GM10248 (cell line): Measurements from ENCODE around the gene CRYBA2.
A peak's percentile ranks its signal among the peaks of the same experiment; 100 is the strongest.

Experiments used
- CTCF ChIA-PET: fragments of 300-600 bp; sonication (Branson Sonifier 250); formaldehyde crosslinking; extraction: SDS; loops from one replicate; lab custom pipeline; 2021; ENCODE audit warnings: antibody characterized with exemption; lab: Yijun Ruan, JAX
- POLR2A ChIA-PET: fragments of 350-650 bp; sonication (Branson Sonifier 250); formaldehyde crosslinking; extraction: SDS; loops from one replicate; lab custom pipeline; 2020; ENCODE audit warnings: antibody characterized with exemption; lab: Yijun Ruan, JAX
- DNase-seq: peaks from one replicate; pipeline ENCODE4 v3.0.0; 2012; ENCODE audit errors: extremely low spot score
- TF ChIP-seq, protein P1 (sequence below): IDR thresholded peaks from 2 replicates; pipeline ENCODE4 v1.5.1; 2012; ENCODE audit warnings: mild to moderate bottlenecking, low read depth; ENCODE audit errors: extremely low read depth, missing control alignments, control extremely low read depth

The CRYBA2 gene

DNA sequence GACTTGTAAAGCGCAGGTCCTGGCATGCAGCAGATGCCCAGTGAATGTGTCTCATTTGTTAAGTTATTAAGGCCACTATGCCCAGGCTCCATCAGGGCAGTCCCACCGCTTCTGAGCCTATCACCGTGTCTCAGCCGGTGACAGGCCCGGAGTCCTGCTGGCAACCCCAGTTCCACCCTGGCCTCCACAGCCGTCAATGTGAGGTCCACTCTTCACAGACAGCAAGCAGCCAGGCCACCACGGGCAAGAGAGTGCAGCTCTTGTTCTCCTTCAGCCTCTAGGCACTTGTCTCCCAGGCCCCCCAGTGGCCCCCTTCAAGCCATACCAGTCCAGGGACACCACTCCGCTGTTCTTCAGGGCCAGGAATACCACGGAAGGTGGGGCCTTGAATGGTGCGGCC, 25.5 kb upstream of the CRYBA2 start:
- TF ChIP-seq, protein P1, sequence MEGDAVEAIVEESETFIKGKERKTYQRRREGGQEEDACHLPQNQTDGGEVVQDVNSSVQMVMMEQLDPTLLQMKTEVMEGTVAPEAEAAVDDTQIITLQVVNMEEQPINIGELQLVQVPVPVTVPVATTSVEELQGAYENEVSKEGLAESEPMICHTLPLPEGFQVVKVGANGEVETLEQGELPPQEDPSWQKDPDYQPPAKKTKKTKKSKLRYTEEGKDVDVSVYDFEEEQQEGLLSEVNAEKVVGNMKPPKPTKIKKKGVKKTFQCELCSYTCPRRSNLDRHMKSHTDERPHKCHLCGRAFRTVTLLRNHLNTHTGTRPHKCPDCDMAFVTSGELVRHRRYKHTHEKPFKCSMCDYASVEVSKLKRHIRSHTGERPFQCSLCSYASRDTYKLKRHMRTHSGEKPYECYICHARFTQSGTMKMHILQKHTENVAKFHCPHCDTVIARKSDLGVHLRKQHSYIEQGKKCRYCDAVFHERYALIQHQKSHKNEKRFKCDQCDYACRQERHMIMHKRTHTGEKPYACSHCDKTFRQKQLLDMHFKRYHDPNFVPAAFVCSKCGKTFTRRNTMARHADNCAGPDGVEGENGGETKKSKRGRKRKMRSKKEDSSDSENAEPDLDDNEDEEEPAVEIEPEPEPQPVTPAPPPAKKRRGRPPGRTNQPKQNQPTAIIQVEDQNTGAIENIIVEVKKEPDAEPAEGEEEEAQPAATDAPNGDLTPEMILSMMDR: no peak
- CTCF ChIA-PET: interaction anchor here (1.1 to 4.9 kb wide), 3 partner anchors 11 to 101 kb away, joined by 4 to 21 read pairs (median 6); no protein-coding TSS in a partner anchor
- no peak for DNase-seq
- POLR2A ChIA-PET: no interaction called here

DNA sequence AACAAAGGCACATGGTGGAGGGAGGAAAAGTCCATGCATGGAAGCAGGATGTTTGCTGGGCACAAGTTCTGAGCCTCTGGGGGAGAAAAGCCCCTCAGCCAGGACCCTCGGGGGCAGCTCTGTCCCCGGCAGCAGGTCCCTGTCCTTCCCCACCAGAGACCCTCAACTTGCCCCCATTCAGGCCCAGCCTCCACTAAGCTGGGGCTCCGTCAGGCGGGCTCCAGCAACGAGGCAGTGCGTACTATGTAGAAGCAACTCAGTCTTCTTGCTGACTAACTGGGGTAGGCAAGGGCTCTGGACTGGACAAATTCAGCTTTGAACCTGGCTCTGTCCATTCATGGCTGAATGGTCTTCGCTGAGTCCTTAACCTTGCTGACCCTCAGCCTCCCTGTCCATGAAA, 25.1 kb upstream of the CRYBA2 start:
- ChIA-PET CTCF (interaction anchor here (1.6 to 4.9 kb wide), 4 partner anchors 9 to 22 kb away, joined by 4 to 21 read pairs (median 6); no protein-coding TSS in a partner anchor), POLR2A (no interaction called here)
- TF ChIP-seq, protein P1: no peak
- no peak for DNase-seq

DNA sequence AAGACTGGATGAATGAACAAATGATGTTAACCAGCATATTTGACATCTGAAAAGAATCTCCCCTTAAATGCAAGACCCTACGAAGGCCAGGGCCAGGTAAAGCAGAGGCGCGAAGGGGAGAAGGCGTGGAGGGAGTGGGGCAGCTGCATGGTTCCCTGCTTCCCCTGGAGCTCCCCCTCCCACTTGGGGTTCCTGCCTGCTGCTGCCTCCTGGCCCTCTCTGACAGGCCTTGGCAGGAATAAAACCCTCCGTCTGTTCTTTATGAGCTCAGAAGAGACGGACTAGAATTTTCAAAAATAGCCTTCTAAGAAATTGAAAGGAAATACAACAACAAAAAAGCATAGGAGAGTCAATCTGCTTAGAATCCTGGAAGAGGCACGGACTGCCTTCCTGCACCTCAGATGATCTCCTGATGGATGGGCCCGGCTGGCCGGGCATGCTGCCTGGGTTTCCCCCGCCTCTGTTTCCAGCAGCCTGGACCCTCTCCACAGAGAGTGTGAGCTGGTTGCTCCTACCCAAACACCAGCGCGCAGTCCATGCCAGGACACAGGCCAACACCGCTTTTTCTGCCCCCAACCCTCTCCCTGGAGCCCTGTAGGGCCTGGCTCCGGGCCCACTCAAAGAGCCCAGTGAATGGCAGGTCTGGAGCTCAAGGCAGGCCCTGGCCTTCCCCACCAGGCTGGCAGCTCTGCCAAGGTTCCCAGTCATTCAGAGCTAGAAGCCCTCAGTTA, 24.1 kb upstream of the CRYBA2 start:
- TF ChIP-seq, protein P1: no peak
- ChIA-PET POLR2A (no interaction called here), CTCF (interaction anchor here (1.5 to 4.9 kb wide), 7 partner anchors 10 to 137 kb away, joined by 3 to 21 read pairs (median 5); no protein-coding TSS in a partner anchor)
- no peak for DNase-seq

DNA sequence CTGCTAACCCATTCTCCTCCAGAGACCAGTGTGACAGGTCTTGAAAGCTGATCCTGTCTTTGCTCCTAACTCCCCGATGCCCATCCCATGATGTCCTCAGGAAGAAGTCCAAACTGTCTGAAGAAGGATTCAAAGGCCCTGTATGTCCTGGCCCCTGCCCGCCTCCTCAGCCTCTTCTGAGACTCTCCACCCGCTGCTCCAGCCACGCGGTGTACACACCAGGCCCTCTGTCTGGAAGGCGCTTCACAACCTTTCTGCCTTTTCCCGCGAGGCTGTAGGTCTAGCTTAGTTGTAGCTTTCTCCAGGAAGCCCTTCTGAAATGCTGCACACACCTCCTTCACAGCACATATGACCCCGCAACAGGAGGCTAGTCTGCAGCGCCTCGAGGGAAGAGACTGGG, 23.5 kb upstream of the CRYBA2 start:
- no peak for DNase-seq
- CTCF ChIA-PET: interaction anchor here (1.5 to 2.1 kb wide), 7 partner anchors 11 to 138 kb away, joined by 3 to 8 read pairs (median 5); no protein-coding TSS in a partner anchor
- POLR2A ChIA-PET: no interaction called here
- TF ChIP-seq, protein P1: no peak

DNA sequence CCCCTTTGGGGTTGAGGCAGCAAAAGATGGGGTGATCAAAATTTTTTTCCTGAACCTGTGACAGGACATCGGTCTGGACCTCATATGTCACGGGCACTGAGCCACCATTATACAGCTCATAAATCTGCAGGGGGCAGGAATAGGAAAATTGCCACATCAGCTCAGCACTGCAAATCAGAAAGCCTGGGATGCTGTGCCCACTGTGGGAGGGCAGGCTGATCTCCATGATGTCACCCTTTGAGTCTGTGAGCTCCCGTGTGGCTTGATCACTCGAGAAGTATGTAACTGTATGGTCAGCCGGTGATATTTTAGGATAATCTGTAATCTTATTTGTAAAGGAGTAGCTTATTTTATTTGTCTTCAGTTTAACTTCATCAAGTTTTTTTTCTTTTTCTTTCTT, 17.7 kb upstream of the CRYBA2 start:
- TF ChIP-seq, protein P1: no peak
- ChIA-PET CTCF (interaction anchor here (0.7 to 2.7 kb wide), 12 partner anchors 9 to 165 kb away, joined by 3 to 13 read pairs (median 4); partner anchors contain the start of gene CNPPD1), POLR2A (interaction anchor here (0.6 to 0.7 kb wide), 2 partner anchors 113 to 299 kb away, joined by 4 to 5 read pairs; no protein-coding TSS in a partner anchor)
- no peak for DNase-seq

DNA sequence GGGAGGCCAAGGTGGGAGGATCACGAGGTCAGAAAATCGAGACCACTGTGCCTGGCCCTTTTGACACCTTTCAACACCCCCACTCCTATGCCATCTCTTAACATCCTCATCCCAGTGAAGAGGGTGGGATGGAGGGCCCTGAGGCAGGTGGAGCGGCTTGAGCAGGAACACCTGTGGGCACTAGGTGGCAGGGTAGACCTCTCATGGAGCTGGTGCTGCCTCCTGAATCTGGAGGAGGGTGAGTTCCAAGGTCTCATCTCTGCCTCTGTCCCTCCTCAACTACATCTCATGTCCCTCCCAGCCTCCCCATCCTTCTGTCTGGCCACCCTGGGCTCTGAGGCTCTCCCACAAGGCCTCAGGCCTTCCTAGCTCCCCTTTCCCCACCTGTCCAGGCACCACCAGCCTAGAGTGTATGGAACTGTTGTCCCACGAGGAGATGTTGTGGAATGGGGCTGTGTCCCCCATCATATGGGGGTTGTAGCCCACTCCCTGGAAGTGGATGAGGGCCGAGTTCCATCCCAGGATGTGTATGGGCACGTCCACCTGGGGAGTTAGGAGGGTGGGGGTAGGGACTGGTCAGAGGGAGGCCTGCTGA, 17.0 kb upstream of the CRYBA2 start:
- peak; percentile 69 for DNase-seq
- TF ChIP-seq, protein P1: peak; percentile 56
- ChIA-PET CTCF (interaction anchor here (0.6 to 3.6 kb wide), 12 partner anchors 10 to 166 kb away, joined by 3 to 17 read pairs (median 4); partner anchors contain the start of gene CNPPD1), POLR2A (interaction anchor here (0.6 kb wide), 1 partner anchor 112 kb away, joined by 4 read pairs; no protein-coding TSS in a partner anchor)
